A549 (cell line): ENCODE results near the gene ANO2. TPM values are rescaled to one million over a fixed set of nuclear protein-coding genes. Genes with fewer than 3 reads are reported as not detected.

Source experiments
- ATAC-seq, 2 experiments: fragments of 200-7000 bp in 1 of 2; fragments of >200 bp in 1 of 2; cut with Nextera tagmentation in 1 of 2; cut with Tn5 transposase in 1 of 2; 3 replicates each; pipeline versions ENCODE4 v1.8.0 to v1.9.1; 2018 to 2020; ENCODE audit warnings: mild to moderate bottlenecking in 1 of 2, moderate library complexity in 1 of 2
- CTCF ChIA-PET: fragments of 300-600 bp; sonication (Branson Sonifier 250); formaldehyde crosslinking; extraction: SDS; loops from one replicate; lab custom pipeline; 2021; ENCODE audit warnings: antibody characterized with exemption, inconsistent platforms; lab: Yijun Ruan, JAX
- POLR2A ChIA-PET: fragments of 350-600 bp; formaldehyde crosslinking; extraction: SDS; loops from one replicate; lab custom pipeline; 2021; ENCODE audit warnings: antibody characterized with exemption, inconsistent platforms; lab: Yijun Ruan, JAX
- DNase-seq, 2 experiments: peaks; one replicate each; pipeline versions ENCODE4 v3.0.0 to v3.0.0-alpha.2; 2011 to 2016; ENCODE audit warnings: low read depth in 1 of 2, low spot score in 1 of 2
- FAIRE-seq: peaks from 2 replicates; lab custom pipeline; 2011; peaks lifted over from hg19 to GRCh38; lab: Jason Lieb, UNC
- H3K27ac ChIP-seq, 2 experiments: fragments of >200 bp; sonication (Bioruptor Twin); formaldehyde crosslinking; 3 replicates each; pipeline ENCODE4 v1.5.1; 2016 to 2017
- H3K4me1 ChIP-seq: fragments of >200 bp; sonication (Bioruptor Twin); formaldehyde crosslinking; 3 replicates; pipeline ENCODE4 v1.6.1; 2016
- H3K4me2 ChIP-seq: fragments of >200 bp; sonication (Bioruptor Twin); formaldehyde crosslinking; 3 replicates; pipeline ENCODE4 v1.6.1; 2016
- H3K4me3 ChIP-seq: fragments of >200 bp; sonication (Bioruptor Twin); formaldehyde crosslinking; 3 replicates; pipeline ENCODE4 v1.5.1; 2016
- H3K9me3 ChIP-seq: fragments of >200 bp; sonication (Bioruptor Twin); formaldehyde crosslinking; 3 replicates; pipeline ENCODE4 v1.6.1; 2016
- CBX8 ChIP-seq: fragments of 200-600 bp; sonication (generic); IDR thresholded peaks from 2 replicates; pipeline ENCODE4 v1.6.1; 2016
- CHD4 ChIP-seq: fragments of 200-600 bp; sonication (generic); IDR thresholded peaks from 2 replicates; pipeline ENCODE4 v1.6.1; 2016; ENCODE audit warnings: antibody characterized with exemption, mild to moderate bottlenecking, borderline replicate concordance
- CTCF ChIP-seq: fragments of >200 bp; sonication (Bioruptor Twin); formaldehyde crosslinking; IDR thresholded peaks from 3 replicates; pipeline ENCODE4 v1.5.1; 2016
- EHF ChIP-seq: fragments of 250-450 bp; sonication (Bioruptor Pico); IDR thresholded peaks from 2 replicates; pipeline ENCODE4 v1.5.0; 2020; ENCODE audit warnings: mild to moderate bottlenecking
- FOSL2 ChIP-seq, 2 experiments: fragments of 450-650 bp in 1 of 2; fragments of >200 bp in 1 of 2; sonication (Bioruptor Twin) in 1 of 2; formaldehyde crosslinking; IDR thresholded peaks; 2 replicates each; pipeline versions ENCODE4 v1.5.0 to v1.6.1; 2016 to 2020; ENCODE audit warnings: mild to moderate bottlenecking in 1 of 2, moderate library complexity in 1 of 2
- HEYL ChIP-seq: fragments of 250-450 bp; sonication (Bioruptor Pico); IDR thresholded peaks from 2 replicates; pipeline ENCODE4 v1.8.0; 2021; ENCODE audit warnings: mild to moderate bottlenecking, moderate library complexity
- HOXB13 ChIP-seq: fragments of 250-450 bp; sonication (Bioruptor Pico); IDR thresholded peaks from 2 replicates; pipeline ENCODE4 v1.5.0; 2020; ENCODE audit warnings: low read depth, mild to moderate bottlenecking, moderate library complexity
- KDM1A ChIP-seq: fragments of 200-600 bp; sonication (generic); IDR thresholded peaks from 2 replicates; pipeline ENCODE4 v1.6.1; 2016; ENCODE audit warnings: low read depth, mild to moderate bottlenecking
- MAFK ChIP-seq: fragments of 450-650 bp; IDR thresholded peaks from 2 replicates; pipeline ENCODE4 v1.6.1; 2014; ENCODE audit not compliant: partially characterized antibody
- NR3C1 ChIP-seq: fragments of >200 bp; sonication (Bioruptor Twin); formaldehyde crosslinking; IDR thresholded peaks from 3 replicates; pipeline ENCODE4 v1.6.1; 2017
- POLR2A ChIP-seq: IDR thresholded peaks from 2 replicates; pipeline ENCODE4 v1.6.1; 2012; ENCODE audit warnings: mild to moderate bottlenecking, low read length
- RARB ChIP-seq: fragments of 250-450 bp; sonication (Bioruptor Pico); IDR thresholded peaks from 2 replicates; pipeline ENCODE4 v1.8.0; 2021; ENCODE audit warnings: mild to moderate bottlenecking, moderate library complexity
- RNF2 ChIP-seq: fragments of 200-600 bp; sonication (generic); IDR thresholded peaks from 2 replicates; pipeline ENCODE4 v1.6.1; 2016; ENCODE audit warnings: low read depth, mild to moderate bottlenecking, antibody characterized with exemption, moderate library complexity, borderline replicate concordance
- SMC3 ChIP-seq: fragments of >200 bp; sonication (Bioruptor Twin); formaldehyde crosslinking; IDR thresholded peaks from 3 replicates; pipeline ENCODE4 v1.6.1; 2018; ENCODE audit warnings: inconsistent platforms
- SREBF2 ChIP-seq: fragments of 450-650 bp; IDR thresholded peaks from 2 replicates; pipeline ENCODE4 v1.6.1; 2014; ENCODE audit warnings: mild to moderate bottlenecking, moderate library complexity
- TP53 ChIP-seq: fragments of 250-450 bp; sonication (Bioruptor Pico); IDR thresholded peaks from 2 replicates; pipeline ENCODE4 v1.5.0; 2021; ENCODE audit warnings: mild to moderate bottlenecking, moderate library complexity
- ZFP36 ChIP-seq: fragments of 450-650 bp; IDR thresholded peaks from 2 replicates; pipeline ENCODE4 v1.6.1; 2014; ENCODE audit warnings: borderline replicate concordance; ENCODE audit not compliant: partially characterized antibody
- WGBS: methylation state at CpG from one replicate; pipeline ENCODE4 v1.1.6; 2017; ENCODE audit errors: missing lambda C conversion rate; 5-methylcytosine and 5-hydroxymethylcytosine counted together
- polyA plus RNA-seq, 4 experiments: library from polyadenylated mRNA; depleted of rRNA in 3 of 4; stranded (reverse); fragments of >200 nt; fragmentation: RNase III in 1 of 4; extraction: RNeasy Plus Mini Kit Qiagen cat#74134 plus additional on column Dnase treatment in 1 of 4; gene quantifications; 2 replicates in 3 of 4; 3 replicates in 1 of 4; pipeline ENCODE4 v1.2.3, GENCODE V29; 2011 to 2017
- TF ChIP-seq, protein P1 (sequence below): IDR thresholded peaks from 2 replicates; pipeline ENCODE4 v1.6.1; 2012
- TF ChIP-seq, protein P2 (sequence below): fragments of 200-600 bp; sonication (generic); IDR thresholded peaks from 2 replicates; pipeline ENCODE4 v1.6.1; 2016; ENCODE audit warnings: antibody characterized with exemption, mild to moderate bottlenecking, moderate library complexity

The ANO2 gene
- polyA plus RNA-seq, 2 of the 4 experiments (the other 2 are of a cell fraction): not detected

DNA sequence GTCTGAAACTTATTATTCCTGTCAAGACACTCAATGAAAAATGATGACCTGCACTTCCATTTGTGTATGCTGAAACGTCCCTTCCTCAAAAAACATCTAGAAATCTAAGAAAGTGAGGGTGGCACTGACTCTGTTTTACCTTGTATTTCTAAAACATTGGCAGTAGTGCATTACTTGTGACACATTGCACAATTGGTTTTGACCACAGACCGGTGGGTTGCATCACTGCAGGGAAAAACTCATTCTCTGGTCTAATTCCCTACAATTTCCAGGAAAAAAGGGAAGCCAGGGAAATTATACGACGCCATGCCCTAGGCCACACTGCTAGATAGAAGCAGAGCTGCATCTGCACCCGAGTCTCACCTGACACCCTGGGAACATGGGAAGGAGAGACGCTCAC is 356.5 kb downstream of the ANO2 start:
- ChIA-PET POLR2A (no interaction called here), CTCF (no interaction called here)
- no peaks in the 10 kb centered on the region for H3K9me3 ChIP-seq
- TF ChIP-seq CBX8 (no peak), KDM1A (no peak), HEYL (no peak), FOSL2 (IDR thresholded peaks at IDR 0.05) (no peak), FOSL2 (CRISPR knock-in tag; IDR thresholded peaks at IDR 0.05) (no peak), RARB (CRISPR knock-in tag) (no peak), SREBF2 (no peak), POLR2A (no peak), NR3C1 (no peak), CHD4 (no peak), RNF2 (no peak), CTCF (no peak), ZFP36 (no peak), MAFK (no peak), HOXB13 (CRISPR knock-in tag) (no peak), TP53 (CRISPR knock-in tag) (no peak)
- TF ChIP-seq, protein P1, sequence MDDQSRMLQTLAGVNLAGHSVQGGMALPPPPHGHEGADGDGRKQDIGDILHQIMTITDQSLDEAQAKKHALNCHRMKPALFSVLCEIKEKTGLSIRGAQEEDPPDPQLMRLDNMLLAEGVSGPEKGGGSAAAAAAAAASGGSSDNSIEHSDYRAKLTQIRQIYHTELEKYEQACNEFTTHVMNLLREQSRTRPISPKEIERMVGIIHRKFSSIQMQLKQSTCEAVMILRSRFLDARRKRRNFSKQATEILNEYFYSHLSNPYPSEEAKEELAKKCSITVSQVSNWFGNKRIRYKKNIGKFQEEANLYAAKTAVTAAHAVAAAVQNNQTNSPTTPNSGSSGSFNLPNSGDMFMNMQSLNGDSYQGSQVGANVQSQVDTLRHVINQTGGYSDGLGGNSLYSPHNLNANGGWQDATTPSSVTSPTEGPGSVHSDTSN: no peak
- H3K4me2 ChIP-seq: no peak overlapping the region
- WGBS: 44% methylated on average over 6 of the region's 6 CpGs
- ATAC-seq (no peak), FAIRE-seq (no peak), DNase-seq (no peak)
- peaks cover 7% of the 10 kb centered on the region; the same call in 2 of the 3 replicates for H3K4me1 ChIP-seq
- no peak overlapping the region for H3K27ac ChIP-seq
- no peak overlapping the region for H3K4me3 ChIP-seq

DNA sequence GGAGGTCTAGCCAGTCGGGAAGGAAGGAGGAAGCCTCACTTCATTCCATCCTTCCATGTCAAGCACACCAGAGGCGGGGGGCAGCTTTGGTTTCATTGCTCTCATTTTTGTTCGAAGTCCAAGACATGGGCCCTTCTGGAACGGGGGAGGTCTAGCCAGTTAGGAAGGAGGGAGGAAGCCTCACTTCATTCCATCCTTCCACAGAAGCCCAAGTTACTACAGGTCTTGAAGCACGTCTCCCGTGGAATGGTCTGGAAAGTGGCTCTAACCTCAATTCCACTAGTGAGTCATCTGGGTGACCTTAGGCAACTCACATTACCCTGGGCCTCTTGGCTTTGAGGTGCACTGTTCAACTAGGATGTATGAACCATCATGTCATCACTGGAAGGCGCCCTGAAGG is 356.9 kb downstream of the ANO2 start:
- no peak for ATAC-seq
- Histone ChIP-seq H3K4me1 (peaks cover 7% of the 10 kb centered on the region; the same call in 2 of the 3 replicates), H3K4me3 (no peak overlapping the region), H3K9me3 (no peaks in the 10 kb centered on the region), H3K4me2 (no peak overlapping the region), H3K27ac (no peak overlapping the region)
- no peak for TF ChIP-seq SMC3
- TF ChIP-seq SREBF2: no peak
- TF ChIP-seq, protein P2, sequence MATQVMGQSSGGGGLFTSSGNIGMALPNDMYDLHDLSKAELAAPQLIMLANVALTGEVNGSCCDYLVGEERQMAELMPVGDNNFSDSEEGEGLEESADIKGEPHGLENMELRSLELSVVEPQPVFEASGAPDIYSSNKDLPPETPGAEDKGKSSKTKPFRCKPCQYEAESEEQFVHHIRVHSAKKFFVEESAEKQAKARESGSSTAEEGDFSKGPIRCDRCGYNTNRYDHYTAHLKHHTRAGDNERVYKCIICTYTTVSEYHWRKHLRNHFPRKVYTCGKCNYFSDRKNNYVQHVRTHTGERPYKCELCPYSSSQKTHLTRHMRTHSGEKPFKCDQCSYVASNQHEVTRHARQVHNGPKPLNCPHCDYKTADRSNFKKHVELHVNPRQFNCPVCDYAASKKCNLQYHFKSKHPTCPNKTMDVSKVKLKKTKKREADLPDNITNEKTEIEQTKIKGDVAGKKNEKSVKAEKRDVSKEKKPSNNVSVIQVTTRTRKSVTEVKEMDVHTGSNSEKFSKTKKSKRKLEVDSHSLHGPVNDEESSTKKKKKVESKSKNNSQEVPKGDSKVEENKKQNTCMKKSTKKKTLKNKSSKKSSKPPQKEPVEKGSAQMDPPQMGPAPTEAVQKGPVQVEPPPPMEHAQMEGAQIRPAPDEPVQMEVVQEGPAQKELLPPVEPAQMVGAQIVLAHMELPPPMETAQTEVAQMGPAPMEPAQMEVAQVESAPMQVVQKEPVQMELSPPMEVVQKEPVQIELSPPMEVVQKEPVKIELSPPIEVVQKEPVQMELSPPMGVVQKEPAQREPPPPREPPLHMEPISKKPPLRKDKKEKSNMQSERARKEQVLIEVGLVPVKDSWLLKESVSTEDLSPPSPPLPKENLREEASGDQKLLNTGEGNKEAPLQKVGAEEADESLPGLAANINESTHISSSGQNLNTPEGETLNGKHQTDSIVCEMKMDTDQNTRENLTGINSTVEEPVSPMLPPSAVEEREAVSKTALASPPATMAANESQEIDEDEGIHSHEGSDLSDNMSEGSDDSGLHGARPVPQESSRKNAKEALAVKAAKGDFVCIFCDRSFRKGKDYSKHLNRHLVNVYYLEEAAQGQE: no peak
- TF ChIP-seq RNF2: no peak
- no peak for TF ChIP-seq CTCF
- TF ChIP-seq EHF: no peak
- ChIA-PET CTCF (no interaction called here), POLR2A (no interaction called here)
- 39% methylated on average over 7 of the region's 7 CpGs for WGBS
- FAIRE-seq: no peak
- no peak for DNase-seq
